Measurements from ENCODE around the gene ATG9B. TPM values are rescaled to one million over a fixed set of nuclear protein-coding genes. Genes with fewer than 3 reads are reported as not detected.

The ATG9B gene
- total and polyA plus RNA-seq, 2 of the 13 experiments (the other 11 are each of a cell fraction or from before 2014, with no cell fraction given), result 0.24 TPM; not detected in 1

- peak; percentile 37; the same call in 1 of the 2 replicates for TF ChIP-seq ZNF747 (CRISPR knock-in tag; IDR thresholded peaks at IDR 0.05; ENCODE audit: borderline replicate concordance)
- TF ChIP-seq TEF (CRISPR knock-in tag; IDR thresholded peaks at IDR 0.05), result no peak
- TF ChIP-seq MAFF (IDR thresholded peaks at IDR 0.05; ENCODE audit: low read depth, low read length), result no peak
- no peak for TF ChIP-seq ZNF350 (CRISPR knock-in tag; IDR thresholded peaks at IDR 0.05; ENCODE audit: borderline replicate concordance, low read depth)
- no peak for TF ChIP-seq SUZ12 (IDR thresholded peaks at IDR 0.05; ENCODE audit: low read depth, low read length)
- TF ChIP-seq SRSF9 (IDR thresholded peaks at IDR 0.05; ENCODE audit: borderline replicate concordance, insufficient read depth, low read depth, low read length, poor library complexity, severe bottlenecking), result no peak
- no peak for TF ChIP-seq E2F5 (CRISPR knock-in tag; conservative IDR thresholded peaks at IDR 0.05)
- TF ChIP-seq PPARG (CRISPR knock-in tag; conservative IDR thresholded peaks at IDR 0.05), result no peak
- no peak for TF ChIP-seq ZNF382 (CRISPR knock-in tag; IDR thresholded peaks at IDR 0.05; ENCODE audit: borderline replicate concordance)
- no peak for TF ChIP-seq PHB2 (IDR thresholded peaks at IDR 0.05; ENCODE audit: partially characterized antibody)
- no peak for TF ChIP-seq ZNF703 (CRISPR knock-in tag; IDR thresholded peaks at IDR 0.05; ENCODE audit: borderline replicate concordance)
- no peak for TF ChIP-seq ZBTB2 (CRISPR knock-in tag; IDR thresholded peaks at IDR 0.05; ENCODE audit: low read depth)
- TF ChIP-seq CHCHD3 (CRISPR knock-in tag; IDR thresholded peaks at IDR 0.05), result no peak
- no peak for TF ChIP-seq ZNF234 (CRISPR knock-in tag; conservative IDR thresholded peaks at IDR 0.05)
- TF ChIP-seq ZNF180 (CRISPR knock-in tag; IDR thresholded peaks at IDR 0.05; ENCODE audit: borderline replicate concordance, low read depth), result no peak
- TF ChIP-seq ZNF121 (CRISPR knock-in tag; IDR thresholded peaks at IDR 0.05), result no peak
- TF ChIP-seq ELF3 (CRISPR knock-in tag; IDR thresholded peaks at IDR 0.05), result no peak
- no peak for TF ChIP-seq ZNF749 (CRISPR knock-in tag; IDR thresholded peaks at IDR 0.05; ENCODE audit: borderline replicate concordance)
- no peak for TF ChIP-seq ZNF644 (CRISPR knock-in tag; IDR thresholded peaks at IDR 0.05; ENCODE audit: low read depth)
- TF ChIP-seq CBX2 (IDR thresholded peaks at IDR 0.05; ENCODE audit: low read depth, low read length), result no peak
- no peak for TF ChIP-seq CBX2 (CRISPR knock-in tag; IDR thresholded peaks at IDR 0.05; ENCODE audit: low read depth)
- TF ChIP-seq NKX3-1 (CRISPR knock-in tag; IDR thresholded peaks at IDR 0.05), result no peak
- no peak for TF ChIP-seq RORA (CRISPR knock-in tag; IDR thresholded peaks at IDR 0.05)
- TF ChIP-seq ZNF138 (CRISPR knock-in tag; IDR thresholded peaks at IDR 0.05; ENCODE audit: low read depth), result 0 out of 2 replicates have a peak, but pooled peaks have one; percentile 47
- 0 out of 2 replicates have a peak, but pooled peaks have one; percentile 10 for TF ChIP-seq NRL (CRISPR knock-in tag; IDR thresholded peaks at IDR 0.05; ENCODE audit: borderline replicate concordance)
- no peak for TF ChIP-seq FOXO1 (CRISPR knock-in tag; IDR thresholded peaks at IDR 0.05)
- peak; percentile 94 for TF ChIP-seq ZBTB14 (CRISPR knock-in tag; IDR thresholded peaks at IDR 0.05)
These were observed 35.2 kb upstream of the ATG9B start, which contains the start of gene SLC4A2 (continued) for GRCh38 chr7:151059367-151060112.
